ENCODE measurements around the gene QRFP. TPM values are rescaled to one million over a fixed set of nuclear protein-coding genes. Genes with fewer than 3 reads are reported as not detected.
"Not testable (repeated sequence)": the region's sequence is repeated elsewhere in the genome, so short reads cannot be mapped to it uniquely, and the experiment has no call there.

Gene QRFP
- polyA plus RNA-seq, 1 donor (not counting 4 experiments of a cell fraction or from before 2014, with no cell fraction given), result not detected

GRCh38 chr9:130910041-130910440 lies 13.4 kb upstream of the QRFP start:
- DNase-seq (ENCODE audit: low read depth, low spot score); H3K9me3 ChIP-seq (ENCODE audit: control insufficient read depth, low read depth, low read length); FAIRE-seq: not testable (repeated sequence)

GRCh38 chr9:130908878-130909355 lies 12.3 kb upstream of the QRFP start:
- no peak for DNase-seq (ENCODE audit: low read depth, low spot score)
- Histone ChIP-seq H2AFZ (ENCODE audit: control insufficient read depth, low read length) (no peak overlapping the region), H3K4me3 (ENCODE audit: control insufficient read depth in 2 of 3, extremely low read depth in 1 of 3, insufficient read depth in 2 of 3, low read depth in 1 of 3, low read length in 3 of 3) (no peak overlapping the region), H3K36me3 (ENCODE audit: control insufficient read depth in 2 of 2, extremely low read depth in 1 of 2, insufficient read depth in 2 of 2, low read length in 2 of 2) (no peaks in the 10 kb centered on the region), H3K79me2 (ENCODE audit: control insufficient read depth, insufficient read depth, low read length) (no peaks in the 10 kb centered on the region), H4K20me1 (ENCODE audit: control insufficient read depth, extremely low read depth, insufficient read depth, low read length) (no peaks in the 10 kb centered on the region), H3K9me1 (ENCODE audit: control insufficient read depth, extremely low read depth, insufficient read depth, low read length) (no peaks in the 10 kb centered on the region), H3K4me2 (ENCODE audit: control insufficient read depth, extremely low read depth, insufficient read depth, low read depth, low read length) (no peak overlapping the region), H3K4me1 (ENCODE audit: control insufficient read depth, extremely low read depth, insufficient read depth, low read length) (peaks cover 15% of the 10 kb centered on the region), H3K9me3 (ENCODE audit: control insufficient read depth, low read depth, low read length) (no peaks in the 10 kb centered on the region), H3K27ac (ENCODE audit: control insufficient read depth, insufficient read depth, low read length) (no peak overlapping the region), H3K9ac (ENCODE audit: control insufficient read depth, extremely low read depth, insufficient read depth, low read length) (no peak overlapping the region), H3K27me3 (ENCODE audit: control insufficient read depth, extremely low read depth, insufficient read depth, low read length) (peaks cover 6% of the 10 kb centered on the region)
- TF ChIP-seq EZH2 (IDR thresholded peaks at IDR 0.05; ENCODE audit: low read length) (no peak), CTCF (optimal IDR thresholded peaks at IDR 0.05 in 1 of 3, IDR thresholded peaks at IDR 0.05 in 1 of 3, conservative IDR thresholded peaks at IDR 0.05 in 1 of 3; ENCODE audit: extremely low read depth in 1 of 3, insufficient read depth in 2 of 3, low read length in 3 of 3) (no peak)
- dilution Hi-C loops (cut with MboI; ENCODE audit: extremely low pct_ligation_motif_present, low sequenced_read_pairs), result no loop called here
- FAIRE-seq, result no peak

More at GRCh38 chr9:130910041-130910440, 13.4 kb upstream of the QRFP start:
- H3K27me3 ChIP-seq (ENCODE audit: control insufficient read depth, extremely low read depth, insufficient read depth, low read length); H4K20me1 ChIP-seq (ENCODE audit: control insufficient read depth, extremely low read depth, insufficient read depth, low read length); H3K9me1 ChIP-seq (ENCODE audit: control insufficient read depth, extremely low read depth, insufficient read depth, low read length); H3K4me2 ChIP-seq (ENCODE audit: control insufficient read depth, extremely low read depth, insufficient read depth, low read depth, low read length); H2AFZ ChIP-seq (ENCODE audit: control insufficient read depth, low read length); H3K79me2 ChIP-seq (ENCODE audit: control insufficient read depth, insufficient read depth, low read length); dilution Hi-C loops (cut with MboI; ENCODE audit: extremely low pct_ligation_motif_present, low sequenced_read_pairs); H3K9ac ChIP-seq (ENCODE audit: control insufficient read depth, extremely low read depth, insufficient read depth, low read length); H3K36me3 ChIP-seq (ENCODE audit: control insufficient read depth in 2 of 2, extremely low read depth in 1 of 2, insufficient read depth in 2 of 2, low read length in 2 of 2); H3K4me3 ChIP-seq (ENCODE audit: control insufficient read depth in 2 of 3, extremely low read depth in 1 of 3, insufficient read depth in 2 of 3, low read depth in 1 of 3, low read length in 3 of 3); H3K27ac ChIP-seq (ENCODE audit: control insufficient read depth, insufficient read depth, low read length): not testable (repeated sequence)
- H3K4me1 ChIP-seq (ENCODE audit: control insufficient read depth, extremely low read depth, insufficient read depth, low read length), result peaks cover 15% of the 10 kb centered on the region
